B cell (primary cell): Measurements from ENCODE around the gene CCDC18. TPM values are rescaled to one million over a fixed set of nuclear protein-coding genes. Genes with fewer than 3 reads are reported as not detected.

ENCODE experiments used
- ATAC-seq: fragments of 200-7000 bp; cut with Tn5 transposase; one replicate; pipeline ENCODE4 v1.10.0; 2021; ENCODE audit warnings: low read depth, mild to moderate bottlenecking, moderate number of reproducible peaks, moderate library complexity
- CTCF ChIA-PET: fragments of 350-600 bp; sonication (Branson Sonifier 250); formaldehyde crosslinking; loops from one replicate; lab custom pipeline; 2021; ENCODE audit warnings: antibody characterized with exemption, inconsistent platforms; lab: Charles Lee
- POLR2A ChIA-PET: fragments of 350-600 bp; sonication (Branson Sonifier 250); formaldehyde crosslinking; loops from one replicate; lab custom pipeline; 2021; ENCODE audit warnings: antibody characterized with exemption; lab: Charles Lee
- DNase-seq: peaks from one replicate; pipeline ENCODE4 v3.0.0; 2013
- H2AFZ ChIP-seq: 2 replicates; pipeline ENCODE4 v1.6.1; 2012; ENCODE audit warnings: mild to moderate bottlenecking, low read depth, low read length; ENCODE audit not compliant: insufficient read depth, poor library complexity, severe bottlenecking
- H3K27ac ChIP-seq, 2 donors: 1 replicate in 1 of 2; 2 replicates in 1 of 2; pipeline ENCODE4 v1.5.1; 2012 to 2013; ENCODE audit warnings: low read length in 2 of 2, mild to moderate bottlenecking in 2 of 2, moderate library complexity in 1 of 2
- H3K27me3 ChIP-seq, 4 experiments: fragments of 200-600 bp in 1 of 4; sonication (generic) in 1 of 4; replicated peaks in 1 of 4; 1 replicate in 2 of 4; 2 replicates in 2 of 4; pipeline versions ENCODE4 v1.6.1 to v1.7.0; 2013 to 2016; ENCODE audit warnings: low read length in 3 of 4, mild to moderate bottlenecking in 2 of 4, mixed read lengths in 1 of 4, moderate library complexity in 1 of 4; ENCODE audit not compliant: insufficient read depth in 4 of 4, control insufficient read depth in 3 of 4; ENCODE audit errors: control extremely low read depth in 1 of 4
- H3K36me3 ChIP-seq, 2 experiments: replicated peaks in 1 of 2; 1 replicate in 1 of 2; 2 replicates in 1 of 2; pipeline versions ENCODE4 v1.6.1 to v1.7.1; 2013; ENCODE audit warnings: low read length in 1 of 2; ENCODE audit not compliant: insufficient read depth in 2 of 2, control insufficient read depth in 1 of 2; ENCODE audit errors: control extremely low read depth in 1 of 2, extremely low read depth in 1 of 2
- H3K4me1 ChIP-seq, 2 donors: fragments of 200-600 bp in 1 of 2; sonication (generic) in 1 of 2; 1 replicate in 1 of 2; 2 replicates in 1 of 2; pipeline versions ENCODE4 v1.5.1 to v1.6.1; 2013 to 2017; ENCODE audit warnings: low read length in 2 of 2; ENCODE audit not compliant: control insufficient read depth in 2 of 2, insufficient read depth in 2 of 2
- H3K4me2 ChIP-seq: replicated peaks from 2 replicates; pipeline ENCODE3; 2012; ENCODE audit warnings: mild to moderate bottlenecking, low read depth, low read length; ENCODE audit not compliant: poor library complexity, severe bottlenecking
- H3K4me3 ChIP-seq, 5 experiments: fragments of 200-600 bp in 1 of 5; sonication (generic) in 1 of 5; 1 replicate in 3 of 5; 2 replicates in 2 of 5; pipeline versions ENCODE4 v1.5.1 to v1.7.0; 2011 to 2016; ENCODE audit warnings: low read length in 4 of 5, mild to moderate bottlenecking in 4 of 5, low read depth in 2 of 5, control low read depth in 1 of 5, moderate library complexity in 1 of 5; ENCODE audit not compliant: insufficient read depth in 1 of 5; ENCODE audit errors: control extremely low read depth in 1 of 5, extremely low read depth in 1 of 5
- H3K79me2 ChIP-seq: fragments of 200-600 bp; sonication (generic); one replicate; pipeline ENCODE4 v1.6.0; 2016; ENCODE audit warnings: low read length; ENCODE audit not compliant: control insufficient read depth, insufficient read depth
- H3K9ac ChIP-seq: fragments of 200-600 bp; sonication (generic); 2 replicates; pipeline ENCODE4 v1.6.1; 2017; ENCODE audit warnings: mild to moderate bottlenecking, low read length, moderate library complexity
- H3K9me3 ChIP-seq, 3 donors: one replicate each; pipeline versions ENCODE4 v1.6.1 to v1.7.1; 2013; ENCODE audit warnings: low read length in 2 of 3; ENCODE audit not compliant: control insufficient read depth in 2 of 3, insufficient read depth in 1 of 3; ENCODE audit errors: control extremely low read depth in 1 of 3
- H4K20me1 ChIP-seq: 2 replicates; pipeline ENCODE4 v1.6.0; 2012; ENCODE audit warnings: mild to moderate bottlenecking, low read length; ENCODE audit not compliant: insufficient read depth, control insufficient read depth, poor library complexity, severe bottlenecking
- H3K27ac Mint-ChIP-seq: one replicate; pipeline ENCODE4 v1.8.0; 2021; ENCODE audit warnings: mixed read lengths
- H3K27me3 Mint-ChIP-seq: one replicate; pipeline ENCODE4 v1.8.0; 2021; ENCODE audit warnings: mixed read lengths
- H3K4me1 Mint-ChIP-seq: one replicate; pipeline ENCODE4 v1.8.0; 2021; ENCODE audit warnings: mixed read lengths
- H3K4me3 Mint-ChIP-seq: one replicate; pipeline ENCODE4 v1.8.0; 2021; ENCODE audit warnings: mixed read lengths
- H3K9me3 Mint-ChIP-seq: one replicate; pipeline ENCODE4 v1.8.0; 2022; ENCODE audit warnings: mixed read lengths; ENCODE audit not compliant: insufficient read depth
- EZH2 ChIP-seq: IDR thresholded peaks from 2 replicates; pipeline ENCODE4 v1.6.1; 2012; ENCODE audit warnings: borderline replicate concordance, low read depth, mild to moderate bottlenecking, moderate library complexity, low read length; ENCODE audit not compliant: insufficient read depth, poor library complexity, severe bottlenecking
- intact Hi-C: fragments of 100-400 bp; cut with micrococcal nuclease; formaldehyde crosslinking; loops from one replicate; pipeline ENCODE4 v1.10.0; 2022
- polyA plus RNA-seq: library from polyadenylated mRNA; depleted of rRNA; stranded (reverse); fragments of >200 nt; gene quantifications from 2 replicates; pipeline ENCODE4 v1.2.3, GENCODE V29; 2012
- total RNA-seq, 2 donors: library from RNA; stranded (reverse); fragments of 120-200 nt in 1 of 2; gene quantifications; 1 replicate in 1 of 2; 2 replicates in 1 of 2; pipeline versions ENCODE4 v1.2.3 to v1.2.4, GENCODE V29; 2013 to 2022
- TF ChIP-seq, protein P1 (sequence below): fragments of 200-600 bp; IDR thresholded peaks from one replicate; pipeline ENCODE4 v1.8.0; 2022; ENCODE audit warnings: antibody characterized with exemption, mild to moderate bottlenecking

CCDC18 gene
- total and polyA plus RNA-seq, 2 donors (not counting 1 experiment from before 2014, with no cell fraction given) = 7.7 to 16.0 TPM

GRCh38 chr1:93235261-93235660 is 54.7 kb downstream of the CCDC18 start:
- intact Hi-C loops = no loop called here
- Mint-ChIP-seq H3K27me3 (no peaks in the 10 kb centered on the region), H3K27ac (no peak overlapping the region)

DNA sequence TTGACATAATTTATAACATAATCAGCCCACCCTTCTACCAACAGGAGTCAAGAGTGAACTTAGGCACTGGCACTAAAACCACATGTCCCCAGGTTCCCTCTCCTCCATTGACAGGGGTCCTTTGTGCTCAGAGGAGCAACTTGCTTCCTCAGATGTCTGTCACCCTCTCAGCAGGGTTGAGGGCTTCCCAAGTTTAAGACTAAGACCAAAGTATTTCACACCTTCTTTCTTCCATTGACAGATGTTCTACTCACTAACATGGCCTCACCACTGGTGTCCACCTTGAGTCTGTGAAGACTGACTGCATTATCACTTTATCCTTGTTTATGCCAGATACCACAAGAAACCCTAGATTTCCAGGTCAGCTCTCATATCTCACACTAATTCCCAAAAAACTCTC is 56.5 kb downstream of the CCDC18 start:
- Mint-ChIP-seq H3K4me1 (no peaks in the 10 kb centered on the region), H3K9me3 (no peaks in the 10 kb centered on the region), H3K4me3 (no peak overlapping the region), H3K27ac (no peak overlapping the region), H3K27me3 (no peaks in the 10 kb centered on the region)
- no peaks in the 10 kb centered on the region for H4K20me1 ChIP-seq
- no peak overlapping the region for H2AFZ ChIP-seq
- CTCF ChIA-PET = interaction anchor here (0.8 kb wide), 1 partner anchor 380 kb away, joined by 5 read pairs; no protein-coding TSS in a partner anchor
- H3K4me1 ChIP-seq = no peaks in the 10 kb centered on the region
- no peak overlapping the region for H3K9ac ChIP-seq
- peaks cover 0 to 1% (median 0%) of the 10 kb centered on the region in 3 donors for H3K9me3 ChIP-seq
- ATAC-seq (no peak), DNase-seq (no peak)
- TF ChIP-seq EZH2 = no peak
- TF ChIP-seq, protein P1, sequence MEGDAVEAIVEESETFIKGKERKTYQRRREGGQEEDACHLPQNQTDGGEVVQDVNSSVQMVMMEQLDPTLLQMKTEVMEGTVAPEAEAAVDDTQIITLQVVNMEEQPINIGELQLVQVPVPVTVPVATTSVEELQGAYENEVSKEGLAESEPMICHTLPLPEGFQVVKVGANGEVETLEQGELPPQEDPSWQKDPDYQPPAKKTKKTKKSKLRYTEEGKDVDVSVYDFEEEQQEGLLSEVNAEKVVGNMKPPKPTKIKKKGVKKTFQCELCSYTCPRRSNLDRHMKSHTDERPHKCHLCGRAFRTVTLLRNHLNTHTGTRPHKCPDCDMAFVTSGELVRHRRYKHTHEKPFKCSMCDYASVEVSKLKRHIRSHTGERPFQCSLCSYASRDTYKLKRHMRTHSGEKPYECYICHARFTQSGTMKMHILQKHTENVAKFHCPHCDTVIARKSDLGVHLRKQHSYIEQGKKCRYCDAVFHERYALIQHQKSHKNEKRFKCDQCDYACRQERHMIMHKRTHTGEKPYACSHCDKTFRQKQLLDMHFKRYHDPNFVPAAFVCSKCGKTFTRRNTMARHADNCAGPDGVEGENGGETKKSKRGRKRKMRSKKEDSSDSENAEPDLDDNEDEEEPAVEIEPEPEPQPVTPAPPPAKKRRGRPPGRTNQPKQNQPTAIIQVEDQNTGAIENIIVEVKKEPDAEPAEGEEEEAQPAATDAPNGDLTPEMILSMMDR = no peak
- intact Hi-C loops = no loop called here
- H3K27ac ChIP-seq = no peak overlapping the region
- no peak overlapping the region for H3K4me3 ChIP-seq
- POLR2A ChIA-PET = no interaction called here
- no peaks in the 10 kb centered on the region for H3K79me2 ChIP-seq
- H3K36me3 ChIP-seq = peaks cover 14 to 15% of the 10 kb centered on the region in 2 experiments
- no peak overlapping the region for H3K4me2 ChIP-seq
- H3K27me3 ChIP-seq = no peaks in the 10 kb centered on the region

More at GRCh38 chr1:93235261-93235660, 54.7 kb downstream of the CCDC18 start:
- Histone ChIP-seq H3K9ac (no peak overlapping the region), H3K9me3 (no peaks in the 10 kb centered on the region), H2AFZ (no peak overlapping the region), H3K4me3 (no peak overlapping the region), H4K20me1 (no peaks in the 10 kb centered on the region), H3K4me1 (no peaks in the 10 kb centered on the region), H3K27ac (no peak overlapping the region), H3K36me3 (peaks cover 4 to 14% of the 10 kb centered on the region in 2 experiments), H3K27me3 (no peaks in the 10 kb centered on the region), H3K79me2 (no peaks in the 10 kb centered on the region), H3K4me2 (no peak overlapping the region)
- DNase-seq (no peak), ATAC-seq (no peak)
- POLR2A ChIA-PET = interaction anchor here (0.6 kb wide), 1 partner anchor 606 kb away, joined by 4 read pairs; no protein-coding TSS in a partner anchor
- H3K4me1 Mint-ChIP-seq = no peaks in the 10 kb centered on the region
- no peak for TF ChIP-seq EZH2
- TF ChIP-seq, protein P1 = no peak
- no peak overlapping the region for H3K4me3 Mint-ChIP-seq
- no peaks in the 10 kb centered on the region for H3K9me3 Mint-ChIP-seq
- CTCF ChIA-PET = no interaction called here
